Chondrocyte (in vitro differentiated cells): ENCODE results near the gene STK24. TPM values are rescaled to one million over a fixed set of nuclear protein-coding genes. Genes with fewer than 3 reads are reported as not detected.

Source experiments
- DNase-seq: peaks from one replicate; pipeline ENCODE4 v3.0.0; 2021; ENCODE audit warnings: mixed read lengths, low spot score
- H3K27ac Mint-ChIP-seq: one replicate; pipeline ENCODE4 v1.8.0; 2021; ENCODE audit warnings: mild to moderate bottlenecking, moderate library complexity, mixed read lengths; ENCODE audit not compliant: unreplicated experiment
- H3K27me3 Mint-ChIP-seq: 2 replicates; pipeline ENCODE4 v1.8.0; 2021; ENCODE audit warnings: low read depth, mixed read lengths
- H3K36me3 Mint-ChIP-seq: 2 replicates; pipeline ENCODE4 v1.8.0; 2021; ENCODE audit warnings: low read depth, mixed read lengths
- H3K4me1 Mint-ChIP-seq: 2 replicates; pipeline ENCODE4 v1.8.0; 2021; ENCODE audit warnings: low read depth, mild to moderate bottlenecking, mixed read lengths
- H3K4me3 Mint-ChIP-seq: one replicate; pipeline ENCODE4 v1.8.0; 2021; ENCODE audit warnings: mild to moderate bottlenecking, moderate library complexity, mixed read lengths; ENCODE audit not compliant: unreplicated experiment
- H3K9me3 Mint-ChIP-seq: 2 replicates; pipeline ENCODE4 v1.8.0; 2021; ENCODE audit warnings: low read depth, mixed read lengths
- total RNA-seq: library from RNA; stranded (reverse); gene quantifications from 3 replicates; pipeline ENCODE4 v1.2.1, GENCODE V29; 2021
- TF ChIP-seq, protein P1 (sequence below): fragments of 200-600 bp; sonication (generic); IDR thresholded peaks from 2 replicates; pipeline ENCODE4 v1.5.0; 2021; ENCODE audit warnings: antibody characterized with exemption, mild to moderate bottlenecking, moderate library complexity

The STK24 gene
- total RNA-seq, 1 donor from 2014 or later = 100 TPM

DNA sequence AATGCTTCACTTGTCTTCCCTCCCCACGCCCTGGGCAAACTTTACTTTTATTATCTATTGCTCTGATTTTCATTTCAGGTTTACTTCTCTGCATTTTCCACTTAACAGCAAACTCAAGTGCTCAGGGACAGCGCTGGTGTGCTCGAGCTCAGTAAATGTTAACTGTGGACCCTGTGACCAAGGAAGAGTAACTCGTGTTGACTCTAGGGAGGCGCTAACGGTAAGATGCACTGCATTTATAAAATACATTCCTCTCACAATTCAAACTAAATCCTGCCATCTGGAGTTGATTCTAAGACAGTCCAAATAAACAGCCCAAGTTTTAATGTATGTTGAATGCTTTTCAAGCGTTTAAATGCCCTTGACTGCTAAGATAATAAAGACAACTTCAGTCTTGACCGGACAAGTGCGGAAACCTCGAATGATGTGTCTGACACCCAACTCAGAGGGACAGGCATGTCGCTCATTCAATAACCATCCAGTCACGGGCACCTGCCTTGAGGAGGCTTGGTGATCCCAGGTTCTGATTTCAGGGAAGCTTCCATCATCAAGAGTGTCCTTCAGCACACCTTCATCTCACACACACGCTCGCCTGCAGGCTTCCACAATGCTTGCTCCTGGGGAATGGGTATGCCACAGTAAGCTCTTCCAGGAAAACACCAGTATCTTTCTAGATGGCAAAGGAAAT is 93.2 kb downstream of the STK24 start:
- peak overlapping the region; percentile 99 for H3K27ac Mint-ChIP-seq
- no peaks in the 10 kb centered on the region for H3K36me3 Mint-ChIP-seq
- H3K4me3 Mint-ChIP-seq = peak overlapping the region; percentile 63
- DNase-seq = no peak
- H3K27me3 Mint-ChIP-seq = no peaks in the 10 kb centered on the region
- TF ChIP-seq, protein P1, sequence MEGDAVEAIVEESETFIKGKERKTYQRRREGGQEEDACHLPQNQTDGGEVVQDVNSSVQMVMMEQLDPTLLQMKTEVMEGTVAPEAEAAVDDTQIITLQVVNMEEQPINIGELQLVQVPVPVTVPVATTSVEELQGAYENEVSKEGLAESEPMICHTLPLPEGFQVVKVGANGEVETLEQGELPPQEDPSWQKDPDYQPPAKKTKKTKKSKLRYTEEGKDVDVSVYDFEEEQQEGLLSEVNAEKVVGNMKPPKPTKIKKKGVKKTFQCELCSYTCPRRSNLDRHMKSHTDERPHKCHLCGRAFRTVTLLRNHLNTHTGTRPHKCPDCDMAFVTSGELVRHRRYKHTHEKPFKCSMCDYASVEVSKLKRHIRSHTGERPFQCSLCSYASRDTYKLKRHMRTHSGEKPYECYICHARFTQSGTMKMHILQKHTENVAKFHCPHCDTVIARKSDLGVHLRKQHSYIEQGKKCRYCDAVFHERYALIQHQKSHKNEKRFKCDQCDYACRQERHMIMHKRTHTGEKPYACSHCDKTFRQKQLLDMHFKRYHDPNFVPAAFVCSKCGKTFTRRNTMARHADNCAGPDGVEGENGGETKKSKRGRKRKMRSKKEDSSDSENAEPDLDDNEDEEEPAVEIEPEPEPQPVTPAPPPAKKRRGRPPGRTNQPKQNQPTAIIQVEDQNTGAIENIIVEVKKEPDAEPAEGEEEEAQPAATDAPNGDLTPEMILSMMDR = peak; percentile 65
- H3K9me3 Mint-ChIP-seq = no peaks in the 10 kb centered on the region
- peaks cover 80% of the 10 kb centered on the region for H3K4me1 Mint-ChIP-seq

DNA sequence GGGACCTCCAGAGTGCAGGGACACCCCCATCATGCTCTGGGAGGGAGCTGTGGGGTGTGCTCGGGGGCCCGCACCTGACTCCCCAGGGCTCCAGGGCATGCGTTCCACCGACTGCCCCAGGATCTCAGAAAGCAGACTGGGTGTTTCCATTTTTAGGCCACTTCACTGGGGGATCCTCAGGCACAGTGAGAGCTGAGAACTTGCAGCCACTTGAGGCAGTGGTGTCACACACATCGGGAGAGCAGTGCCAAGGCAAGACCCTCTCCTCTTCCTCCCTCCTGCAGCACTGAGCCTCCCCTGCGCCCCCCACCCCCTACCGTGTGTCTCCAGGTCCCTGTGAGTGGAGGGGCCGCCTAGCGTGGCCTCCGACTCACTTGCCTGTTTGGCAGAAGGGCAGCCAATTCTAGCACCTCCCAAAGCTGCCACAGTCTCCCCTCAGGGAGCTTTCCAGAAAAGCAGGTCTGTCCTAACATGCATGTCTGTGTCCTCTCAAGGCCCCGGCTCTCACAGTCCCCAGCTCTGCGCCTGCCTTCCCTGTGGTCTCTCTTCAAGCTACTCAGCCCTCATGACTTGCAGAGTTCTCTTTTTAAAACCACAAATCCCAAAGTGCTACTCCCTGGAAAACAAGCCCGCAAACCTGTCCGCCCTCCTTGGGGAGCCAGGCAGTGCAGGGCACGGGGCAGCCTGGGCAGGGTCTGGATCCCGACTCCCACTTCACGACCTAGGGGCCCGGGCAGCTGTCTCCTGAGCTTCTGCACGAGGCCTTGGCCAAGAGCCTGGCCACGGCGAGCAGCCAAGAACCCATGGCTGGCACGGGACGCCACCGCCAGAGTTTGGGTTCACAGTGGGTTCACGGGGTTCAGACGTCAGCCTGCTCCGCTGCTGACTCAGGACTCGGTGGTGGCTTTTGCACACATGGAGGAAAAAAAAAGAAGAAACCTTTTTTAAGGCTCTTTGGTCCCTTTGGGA is 94.1 kb downstream of the STK24 start:
- H3K27me3 Mint-ChIP-seq = no peaks in the 10 kb centered on the region
- TF ChIP-seq, protein P1 = peak; percentile 69
- peak overlapping the region; percentile 63 for H3K4me3 Mint-ChIP-seq
- peak overlapping the region; percentile 99 for H3K27ac Mint-ChIP-seq
- H3K9me3 Mint-ChIP-seq = no peaks in the 10 kb centered on the region
- DNase-seq = no peak
- H3K4me1 Mint-ChIP-seq = peaks cover 80% of the 10 kb centered on the region
- H3K36me3 Mint-ChIP-seq = peaks cover 3% of the 10 kb centered on the region

DNA sequence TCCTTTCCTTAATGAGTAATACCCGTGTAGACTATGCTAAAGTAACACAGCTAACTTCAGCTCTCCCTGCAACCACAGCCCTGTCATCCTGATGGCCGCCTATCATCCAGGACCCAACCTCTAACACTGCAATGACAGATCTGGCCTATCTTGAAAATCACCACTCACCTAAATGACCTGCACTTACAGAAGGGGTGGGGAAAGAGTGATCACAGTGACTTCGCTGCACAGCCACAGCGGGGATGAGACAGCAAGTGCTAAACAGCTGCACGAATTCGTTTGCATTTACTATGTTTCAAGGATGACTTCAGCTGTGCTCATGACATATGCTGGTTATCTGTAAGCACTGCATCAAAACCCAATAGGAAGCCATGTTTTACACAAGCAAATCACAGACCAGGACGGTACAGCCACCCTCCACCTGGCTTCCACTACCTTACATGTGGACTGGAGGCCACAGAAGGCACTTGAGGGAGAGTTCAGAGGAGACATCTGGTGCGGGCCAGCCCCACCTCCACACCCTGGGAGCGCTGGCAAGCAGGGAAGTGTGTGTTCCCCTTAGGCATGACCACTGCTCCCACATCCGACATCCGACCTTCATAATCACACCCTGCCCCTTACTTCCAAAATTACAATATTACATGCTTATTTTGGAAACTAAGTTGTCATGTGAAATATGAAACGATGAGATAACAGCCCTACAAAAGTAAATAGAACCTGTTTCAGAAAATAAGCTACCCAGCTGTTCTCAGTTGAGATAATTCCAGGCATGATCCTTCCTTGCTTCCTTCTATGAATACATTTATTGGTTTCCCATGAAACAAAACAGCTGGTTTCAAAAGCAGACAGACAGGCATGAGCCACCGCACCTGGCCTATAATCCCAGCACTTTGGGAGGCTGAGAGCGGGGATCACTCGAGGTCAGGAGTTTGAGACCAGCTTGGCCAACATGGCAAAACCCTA is 95.7 kb downstream of the STK24 start:
- H3K4me1 Mint-ChIP-seq = peaks cover 78% of the 10 kb centered on the region
- no peaks in the 10 kb centered on the region for H3K27me3 Mint-ChIP-seq
- peaks cover 3% of the 10 kb centered on the region for H3K36me3 Mint-ChIP-seq
- H3K4me3 Mint-ChIP-seq = no peak overlapping the region
- TF ChIP-seq, protein P1 = no peak
- no peaks in the 10 kb centered on the region for H3K9me3 Mint-ChIP-seq
- no peak for DNase-seq
- H3K27ac Mint-ChIP-seq = peak overlapping the region; percentile 84

GRCh38 chr13:98479496-98480003 is 97.4 kb downstream of the STK24 start:
- Mint-ChIP-seq H3K27me3 (no peaks in the 10 kb centered on the region), H3K36me3 (peaks cover 3% of the 10 kb centered on the region), H3K4me3 (no peak overlapping the region), H3K9me3 (no peaks in the 10 kb centered on the region), H3K27ac (no peak overlapping the region), H3K4me1 (peaks cover 73% of the 10 kb centered on the region)
- TF ChIP-seq, protein P1 = no peak
- DNase-seq = no peak
